EH (cell line): ENCODE results near the gene ACTRT2.

Source experiments
- DNase-seq: peaks from one replicate; pipeline ENCODE4 v3.0.0-alpha.2; 2015; ENCODE audit warnings: low read depth

The ACTRT2 gene

DNA sequence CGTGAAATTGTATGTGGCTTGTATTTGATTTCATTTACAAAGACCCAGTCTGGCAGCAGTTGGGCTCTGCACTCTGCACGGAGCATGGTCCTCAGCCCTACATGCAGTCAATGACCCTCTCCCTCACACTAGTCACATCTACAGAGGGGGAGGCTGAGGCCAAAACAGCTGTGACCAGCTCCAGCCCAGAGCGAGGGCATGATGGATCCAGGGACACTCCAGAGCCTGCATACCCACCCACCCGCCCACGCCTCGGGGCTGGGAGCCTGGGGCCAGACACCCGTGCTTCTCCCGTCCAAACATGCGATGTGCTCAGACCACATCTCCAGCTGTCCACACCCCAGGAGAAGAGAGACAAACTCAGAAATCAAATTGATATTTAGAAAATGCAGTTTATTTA, 33.8 kb downstream of the ACTRT2 start:
- DNase-seq: no peak

DNA sequence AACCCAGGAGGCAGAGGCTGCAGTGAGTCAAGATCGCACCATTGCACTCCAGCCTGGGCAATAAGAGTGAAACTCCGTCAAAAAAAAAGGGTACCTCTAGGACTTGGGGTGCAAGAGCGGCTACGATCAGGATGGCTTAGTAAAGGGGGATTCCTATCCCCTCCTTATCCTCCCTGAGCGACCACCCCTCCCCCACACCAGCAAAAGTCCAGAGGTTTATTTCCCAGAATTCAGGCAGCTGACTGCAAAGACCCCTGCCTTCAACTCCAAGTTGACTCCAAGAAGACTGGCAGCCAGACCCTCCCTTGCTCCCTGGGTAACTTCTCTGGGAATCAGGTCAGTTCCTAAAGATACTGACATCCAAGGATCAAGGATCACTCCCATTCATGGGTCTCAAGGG, 35.4 kb downstream of the ACTRT2 start:
- no peak for DNase-seq

- no peak for DNase-seq
Observed at GRCh38 chr1:3058263-3059030, 37.2 kb downstream of the ACTRT2 start.

DNA sequence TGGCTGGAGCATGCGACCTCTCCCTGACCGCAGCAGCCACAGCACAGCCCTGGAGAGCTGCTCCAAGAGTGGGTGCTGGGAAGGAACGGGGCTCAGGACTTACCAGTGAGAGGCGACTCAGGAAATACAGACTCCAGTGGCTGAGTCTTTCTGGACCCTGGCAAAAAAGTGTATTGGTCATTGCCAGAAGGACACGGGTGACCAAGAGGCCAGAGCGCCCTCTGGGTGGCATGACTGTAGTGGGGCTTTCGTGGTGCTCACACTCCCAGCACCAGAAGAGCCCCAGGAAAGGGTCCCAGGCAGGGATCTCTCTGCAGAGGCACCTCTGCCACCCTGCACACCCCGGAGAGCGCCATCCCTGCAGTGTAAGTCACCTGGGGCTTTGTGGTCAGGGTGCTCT, 38.9 kb downstream of the ACTRT2 start:
- no peak for DNase-seq

GRCh38 chr1:3060601-3061551, 39.6 kb downstream of the ACTRT2 start:
- DNase-seq: no peak

DNA sequence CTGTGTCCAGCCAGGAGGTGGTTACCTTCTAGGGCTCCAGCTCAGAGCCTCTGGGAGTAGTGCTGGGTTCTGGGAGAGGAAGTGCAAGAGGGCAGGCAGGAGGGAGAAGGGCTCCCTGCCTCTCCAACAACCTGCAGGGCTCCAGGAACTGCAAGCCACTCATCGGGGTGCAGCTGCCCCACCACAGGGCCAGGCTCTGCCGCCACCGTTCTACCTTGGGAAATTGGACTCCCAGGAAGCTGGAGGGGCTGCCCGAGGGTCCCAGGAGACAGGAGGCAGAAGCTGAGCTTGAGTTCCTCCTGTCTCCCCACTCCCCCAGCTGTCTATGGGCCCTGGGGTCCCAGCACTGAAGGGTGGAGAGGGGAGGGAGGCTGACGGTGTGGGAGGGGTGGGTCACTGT, 40.3 kb downstream of the ACTRT2 start:
- DNase-seq: no peak

DNA sequence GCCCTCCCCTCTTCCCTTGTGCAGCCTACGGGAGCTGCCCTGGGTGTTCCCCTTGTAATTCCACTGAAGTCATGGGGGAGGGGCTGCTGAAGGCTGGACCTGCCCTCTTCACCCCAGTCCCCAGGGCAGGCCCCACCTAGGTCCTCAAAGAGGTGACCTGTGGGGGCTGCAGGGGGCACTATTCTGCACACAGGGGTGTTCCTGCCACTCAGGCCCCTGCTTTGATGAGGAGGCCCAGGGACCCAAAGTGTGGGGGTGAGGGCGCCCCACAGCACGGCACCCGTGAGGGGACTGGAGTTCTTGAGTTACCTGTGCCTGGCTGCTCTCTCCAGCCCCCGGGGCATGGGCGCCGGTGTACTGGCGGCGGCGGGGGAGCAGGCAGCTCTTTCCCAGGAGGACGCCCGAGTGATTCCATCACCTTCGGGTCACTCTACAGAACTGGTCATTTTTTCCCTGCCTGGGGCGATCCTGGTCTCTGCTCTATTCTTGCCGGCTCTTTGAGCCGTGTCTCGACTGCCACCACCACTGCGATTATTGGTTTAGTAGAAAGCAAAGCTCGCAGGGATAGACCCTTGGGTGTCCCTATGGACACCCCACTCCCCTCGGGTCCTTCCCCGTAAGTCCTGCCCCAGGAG, 40.8 kb downstream of the ACTRT2 start:
- no peak for DNase-seq

DNA sequence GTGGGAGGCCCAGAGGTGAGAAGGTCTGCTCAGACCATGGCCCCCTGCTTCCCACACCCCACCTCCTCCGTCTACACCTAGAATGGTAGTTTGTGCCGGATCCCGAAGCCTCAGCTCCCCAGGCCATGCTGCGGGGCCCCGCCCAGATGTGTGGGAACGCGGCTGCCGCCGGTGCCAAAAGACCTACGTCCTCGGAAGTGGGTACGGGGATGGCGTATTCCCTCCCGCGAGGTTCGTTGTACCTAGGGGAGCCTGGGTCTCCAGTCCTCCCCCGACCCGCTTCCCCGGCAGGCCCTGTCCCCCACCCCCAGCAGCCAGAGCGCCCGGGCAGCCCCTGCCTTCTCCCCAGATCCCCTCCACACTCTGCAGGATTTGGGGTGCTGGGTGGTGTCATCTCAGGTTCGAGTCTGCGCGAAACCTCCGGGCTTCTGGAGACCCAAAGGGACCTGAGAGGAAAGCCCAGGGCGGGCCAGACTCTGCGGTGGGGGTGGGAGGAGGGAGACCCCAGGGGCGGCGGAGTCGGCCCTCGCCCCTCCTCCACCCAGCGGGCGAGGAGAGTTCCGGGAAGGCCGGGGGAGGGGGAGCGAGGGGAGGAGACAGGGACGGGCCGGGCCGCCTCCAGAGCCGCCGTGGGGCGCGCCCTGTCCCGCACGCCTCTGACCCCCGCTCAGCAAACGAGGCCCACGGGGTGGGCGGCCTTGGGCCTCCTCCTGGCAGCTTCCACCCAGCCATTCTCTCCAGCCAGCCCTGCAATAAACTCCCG, 41.5 kb downstream of the ACTRT2 start:
- no peak for DNase-seq

DNA sequence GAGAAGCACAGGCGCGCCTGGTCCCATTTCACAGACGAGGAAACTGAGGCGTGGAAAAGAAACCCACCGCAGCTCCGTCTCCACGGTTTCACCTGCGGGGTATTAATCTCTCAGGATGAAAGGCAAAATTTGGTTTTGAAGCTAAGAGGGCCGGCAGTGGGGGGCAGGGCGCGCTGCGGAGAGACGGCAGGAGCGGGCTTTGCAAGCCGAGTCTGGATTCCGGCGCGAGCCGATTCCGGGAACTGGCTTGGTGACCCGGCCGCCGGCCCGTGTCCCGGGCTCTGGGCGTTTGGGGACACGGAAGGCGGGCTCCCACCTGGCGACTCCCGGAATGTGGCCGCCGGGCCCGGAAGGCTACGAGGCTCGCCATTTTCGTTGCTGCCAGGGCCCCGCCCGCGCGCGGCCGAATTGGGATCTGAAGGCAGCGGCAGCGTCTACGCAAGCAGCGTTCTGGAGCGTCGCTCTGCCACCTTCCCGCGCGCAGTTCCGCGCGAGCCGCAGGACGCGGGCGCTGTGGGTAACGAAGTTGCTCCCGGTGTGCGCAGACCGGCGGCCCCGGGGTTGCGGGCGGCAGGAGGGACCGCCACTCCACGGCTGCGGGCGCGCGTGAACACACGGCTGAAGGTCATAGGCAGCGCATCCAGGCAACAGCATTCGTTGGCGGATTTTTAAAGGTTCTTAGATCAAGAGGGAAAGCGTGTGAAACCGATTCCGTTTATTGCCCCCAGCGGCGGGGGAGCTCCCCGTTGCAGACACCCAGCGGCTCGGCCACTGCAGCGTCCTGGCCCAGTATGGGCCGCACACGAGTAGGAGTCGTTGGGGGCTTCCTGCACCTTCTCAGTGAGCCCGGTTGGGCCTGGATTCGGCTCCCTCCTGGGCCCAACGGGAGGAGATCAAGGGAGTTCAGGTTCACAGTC, 42.4 kb downstream of the ACTRT2 start:
- no peak for DNase-seq

GRCh38 chr1:3064296-3064850, 43.1 kb downstream of the ACTRT2 start:
- DNase-seq: no peak

DNA sequence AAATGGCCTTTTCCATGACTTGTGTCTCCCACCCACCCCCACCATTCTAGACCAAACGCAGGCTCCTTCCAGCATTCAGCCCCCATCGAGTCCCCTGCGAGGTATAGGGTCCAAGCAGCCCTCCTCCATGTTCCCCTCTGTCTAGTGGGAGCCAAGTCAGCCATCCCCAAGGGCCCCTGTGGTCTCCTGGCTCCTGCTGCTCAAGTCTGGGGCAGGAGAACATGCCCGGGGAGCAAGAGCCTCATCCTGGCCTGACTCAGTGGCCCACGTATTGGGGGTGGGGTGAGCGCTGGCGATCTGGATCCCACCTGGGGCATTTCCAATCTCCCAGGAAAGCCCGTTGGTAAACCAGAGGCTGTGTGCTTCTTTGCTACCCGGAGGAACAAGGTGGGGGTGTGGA, 43.6 kb downstream of the ACTRT2 start:
- no peak for DNase-seq

- DNase-seq: no peak
Observed at GRCh38 chr1:3065396-3065795, 44.1 kb downstream of the ACTRT2 start.

DNA sequence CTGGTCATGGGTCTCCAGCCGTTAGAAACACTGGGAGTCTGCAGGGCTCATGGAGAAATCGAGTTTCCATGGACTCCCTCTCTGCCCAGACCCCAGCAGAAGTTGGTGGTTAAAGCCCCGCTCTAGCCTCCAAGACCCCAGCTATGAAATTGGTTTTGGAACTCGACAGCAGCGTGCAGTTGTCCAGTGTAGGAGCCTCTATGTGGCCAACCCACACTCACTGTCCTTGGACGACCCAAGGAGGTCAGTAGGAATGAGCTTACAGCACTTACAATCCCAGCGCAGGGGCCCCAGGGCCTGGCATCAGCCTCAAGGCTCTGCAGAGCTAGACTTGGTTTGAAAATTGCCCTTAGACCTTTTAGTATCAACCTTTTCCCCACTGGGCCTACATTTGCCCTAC, 44.5 kb downstream of the ACTRT2 start:
- no peak for DNase-seq

DNA sequence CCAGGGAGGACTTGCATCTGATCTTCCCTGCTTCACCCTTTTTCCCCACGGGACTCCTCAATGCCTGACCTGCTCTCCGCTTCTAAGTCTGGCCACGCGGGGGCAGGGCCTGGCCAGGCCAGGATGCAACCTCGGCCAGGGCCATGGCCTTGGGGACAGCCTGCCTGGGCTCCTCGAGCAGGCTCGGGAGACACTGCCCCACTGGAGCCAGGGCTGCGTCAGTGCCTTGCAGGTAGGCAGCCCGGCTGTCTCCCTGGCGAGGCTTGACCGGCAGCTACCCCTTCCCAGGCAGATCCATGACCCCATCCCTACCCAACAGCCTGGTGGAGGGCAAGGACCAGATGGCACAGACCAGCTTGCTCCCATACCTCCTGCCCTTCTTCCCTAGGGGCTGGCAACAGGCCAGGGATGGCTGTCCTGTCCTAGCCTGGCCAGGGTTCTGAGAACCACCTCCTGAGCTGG, 45.0 kb downstream of the ACTRT2 start:
- DNase-seq: peak; percentile 10

GRCh38 chr1:3066826-3067225, 45.6 kb downstream of the ACTRT2 start:
- no peak for DNase-seq

DNA sequence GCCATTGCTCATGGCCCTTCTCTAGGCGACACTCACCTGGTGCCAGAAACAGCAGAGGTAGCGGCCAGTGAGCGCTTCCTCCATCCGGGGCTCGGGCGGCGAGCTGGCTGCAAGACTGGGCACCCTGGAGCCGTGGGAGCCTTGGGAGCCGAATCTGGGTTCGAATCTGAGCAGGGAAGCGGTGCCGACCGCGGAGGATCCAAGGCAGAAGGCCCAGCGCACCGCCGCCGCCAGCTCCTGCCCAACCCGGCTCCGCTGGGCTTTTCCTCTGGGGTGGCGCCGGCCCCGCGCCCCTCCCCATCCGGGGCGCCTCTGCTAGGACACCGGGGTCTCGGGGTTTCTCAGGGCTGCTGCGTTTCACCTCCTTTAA, 46.0 kb downstream of the ACTRT2 start:
- DNase-seq: no peak

- DNase-seq: no peak
Observed at GRCh38 chr1:3067671-3068563, 46.6 kb downstream of the ACTRT2 start.

DNA sequence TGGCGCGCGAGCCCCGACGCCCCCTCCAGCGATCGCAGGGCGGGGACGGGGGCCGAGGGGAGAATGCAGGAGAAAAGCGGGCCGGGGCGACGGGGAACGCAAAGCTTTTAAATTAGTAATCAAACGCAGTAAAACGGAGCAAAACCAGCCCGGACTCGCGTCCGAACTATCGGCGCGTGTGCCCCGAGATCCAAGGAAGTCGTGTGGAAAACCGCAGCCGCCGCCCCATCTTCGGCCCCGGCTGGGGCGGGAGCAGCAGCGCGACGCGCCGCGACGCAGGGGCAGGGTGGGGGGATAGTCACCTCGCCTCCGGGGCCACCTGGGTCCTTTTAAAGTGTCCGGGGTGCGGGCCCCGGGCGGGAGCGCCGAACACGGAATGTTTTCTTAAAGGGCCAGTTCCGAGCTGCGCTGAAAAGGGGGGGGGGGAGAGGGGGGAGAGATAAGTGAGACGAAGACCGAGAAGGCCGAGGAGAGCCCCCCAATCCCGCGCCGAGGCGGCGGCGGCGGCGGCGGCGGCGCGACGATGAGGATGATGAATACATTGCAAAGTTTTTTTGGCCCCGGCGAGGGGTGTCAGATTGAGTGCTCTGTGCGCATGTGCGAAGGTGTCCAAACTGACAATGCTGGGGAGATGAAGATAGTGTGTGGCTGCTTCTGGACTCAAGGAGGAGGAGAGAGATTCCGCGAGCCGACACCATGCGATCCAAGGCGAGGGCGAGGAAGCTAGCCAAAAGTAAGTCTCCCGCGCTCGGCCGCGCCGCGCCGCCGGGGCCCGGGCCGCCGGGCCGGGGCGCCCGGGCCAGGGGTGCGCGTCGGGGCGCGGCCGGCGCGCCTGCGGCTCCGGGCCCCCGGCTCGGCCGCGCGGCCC, 47.5 kb downstream of the ACTRT2 start, which contains the start of gene PRDM16:
Gene PRDM16 (plus strand): TSS at position 640 of the 868 bp plus-strand sequence. CDS start 57 bp downstream, at position 697.
- peak; percentile 43 for DNase-seq
